Fibroblast of the aortic adventitia (primary cell): ENCODE data around the gene IGSF23. TPM values are rescaled to one million over a fixed set of nuclear protein-coding genes. Genes with fewer than 3 reads are reported as not detected.
"Not testable (repeated sequence)": the region's sequence is repeated elsewhere in the genome, so short reads cannot be mapped to it uniquely, and the experiment has no call there.

Experiments
- DNase-seq: peaks from one replicate; pipeline ENCODE4 v3.0.0-alpha.2; 2010; ENCODE audit warnings: low read depth
- H3K4me3 ChIP-seq: 2 replicates; pipeline ENCODE4 v1.5.1; 2011; ENCODE audit warnings: low read depth, mild to moderate bottlenecking, control low read depth, low read length, moderate library complexity
- CTCF ChIP-seq: IDR thresholded peaks from 2 replicates; pipeline ENCODE4 v1.5.1; 2011; ENCODE audit warnings: mild to moderate bottlenecking, low read length, control low read depth, inconsistent platforms; ENCODE audit not compliant: insufficient read depth
- total RNA-seq: library from RNA; depleted of rRNA; stranded (reverse); fragments of >200 nt; gene quantifications from 2 replicates; pipeline ENCODE4 v1.2.3, GENCODE V29; 2012; ENCODE audit warnings: low replicate concordance

Gene IGSF23
- total RNA-seq, 1 donor = not detected

GRCh38 chr19:44627631-44628030 lies 14.3 kb downstream of the IGSF23 start:
- H3K4me3 ChIP-seq = no peak overlapping the region
- TF ChIP-seq CTCF = no peak
- DNase-seq = no peak

GRCh38 chr19:44628793-44629192 lies 15.4 kb downstream of the IGSF23 start:
- no peak overlapping the region for H3K4me3 ChIP-seq
- no peak for DNase-seq
- no peak for TF ChIP-seq CTCF

- not testable (repeated sequence) for DNase-seq, H3K4me3 ChIP-seq
Observed at GRCh38 chr19:44631611-44632010, 18.2 kb downstream of the IGSF23 start.

DNA sequence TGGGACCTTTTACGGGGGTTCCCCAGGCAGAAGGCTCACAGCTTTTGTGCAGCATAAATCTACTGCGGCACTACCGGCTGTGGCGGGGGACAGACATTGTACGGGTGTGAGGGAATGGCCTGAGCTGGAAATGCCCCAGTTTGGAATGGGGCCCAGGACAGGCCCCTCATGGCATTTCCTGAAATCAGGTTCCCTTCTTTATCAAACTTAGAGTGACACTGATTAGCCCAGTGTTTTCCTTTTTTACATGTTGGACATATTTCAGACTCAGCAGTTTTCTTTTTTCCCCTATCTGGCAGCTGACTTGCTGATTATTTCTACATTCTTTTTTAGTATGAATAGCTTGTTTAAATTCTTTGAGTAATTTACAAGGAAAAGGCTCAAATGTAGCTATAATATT lies 20.7 kb downstream of the IGSF23 start:
- DNase-seq, H3K4me3 ChIP-seq: not testable (repeated sequence)

- DNase-seq = no peak
- no peak for TF ChIP-seq CTCF
- H3K4me3 ChIP-seq = no peak overlapping the region
Observed at GRCh38 chr19:44634785-44635184, 21.4 kb downstream of the IGSF23 start.

GRCh38 chr19:44635581-44636438 lies 22.4 kb downstream of the IGSF23 start:
- peak; percentile 67 for DNase-seq
- H3K4me3 ChIP-seq = no peak overlapping the region
- no peak for TF ChIP-seq CTCF

DNA sequence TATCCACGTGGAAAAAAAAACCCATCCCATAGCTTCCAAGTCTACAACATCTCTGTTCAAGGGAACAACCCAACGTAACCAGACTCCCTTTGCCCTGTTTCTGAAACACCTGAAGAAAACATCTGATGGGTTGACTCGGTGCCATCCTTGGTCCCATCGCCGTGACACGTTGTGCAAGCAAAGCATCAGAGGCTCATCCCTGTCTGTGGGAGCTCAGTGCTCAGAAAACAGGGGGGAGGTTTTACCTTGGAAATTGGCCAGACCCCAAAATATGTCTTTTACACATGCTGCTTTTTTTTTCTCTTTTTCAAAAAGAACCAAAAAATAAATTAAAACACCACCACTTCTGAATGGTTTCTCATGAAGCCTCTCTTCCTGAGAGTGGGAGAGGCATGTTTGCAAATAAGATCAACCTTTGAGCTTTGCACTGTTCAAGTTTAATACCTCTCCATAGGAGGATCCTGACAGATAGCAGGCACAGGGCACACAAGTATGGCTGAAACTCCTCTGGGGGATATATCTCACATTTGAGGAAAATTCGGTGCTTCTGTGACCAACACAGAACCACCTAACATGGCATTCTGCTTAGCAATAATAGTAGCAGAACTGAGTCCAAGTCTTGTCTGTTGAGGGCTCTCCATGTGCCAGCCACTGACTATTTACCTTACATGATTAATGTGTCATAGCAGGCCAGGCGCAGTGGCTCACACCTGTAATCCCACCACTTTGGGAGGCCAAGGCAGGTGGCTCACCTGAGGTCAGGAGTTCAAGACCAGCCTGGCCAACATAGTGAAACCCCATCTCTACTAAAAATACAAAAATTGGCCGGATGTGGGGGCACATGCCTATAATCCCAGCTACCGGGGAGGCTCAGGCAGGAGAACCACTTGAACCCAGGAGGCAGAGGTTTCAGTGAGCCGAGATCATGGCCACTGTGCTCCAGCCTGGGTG lies 23.4 kb downstream of the IGSF23 start:
- DNase-seq = no peak
- H3K4me3 ChIP-seq = no peak overlapping the region
- no peak for TF ChIP-seq CTCF
